GM12874 (cell line): ENCODE results near the gene HSPA8.

Experiments
- TF ChIP-seq, protein P1 (sequence below): IDR thresholded peaks from 2 replicates; pipeline ENCODE4 v1.5.1; 2011; ENCODE audit warnings: low read depth, mild to moderate bottlenecking, control low read depth, low read length, moderate library complexity; ENCODE audit not compliant: insufficient read depth

Gene HSPA8

DNA sequence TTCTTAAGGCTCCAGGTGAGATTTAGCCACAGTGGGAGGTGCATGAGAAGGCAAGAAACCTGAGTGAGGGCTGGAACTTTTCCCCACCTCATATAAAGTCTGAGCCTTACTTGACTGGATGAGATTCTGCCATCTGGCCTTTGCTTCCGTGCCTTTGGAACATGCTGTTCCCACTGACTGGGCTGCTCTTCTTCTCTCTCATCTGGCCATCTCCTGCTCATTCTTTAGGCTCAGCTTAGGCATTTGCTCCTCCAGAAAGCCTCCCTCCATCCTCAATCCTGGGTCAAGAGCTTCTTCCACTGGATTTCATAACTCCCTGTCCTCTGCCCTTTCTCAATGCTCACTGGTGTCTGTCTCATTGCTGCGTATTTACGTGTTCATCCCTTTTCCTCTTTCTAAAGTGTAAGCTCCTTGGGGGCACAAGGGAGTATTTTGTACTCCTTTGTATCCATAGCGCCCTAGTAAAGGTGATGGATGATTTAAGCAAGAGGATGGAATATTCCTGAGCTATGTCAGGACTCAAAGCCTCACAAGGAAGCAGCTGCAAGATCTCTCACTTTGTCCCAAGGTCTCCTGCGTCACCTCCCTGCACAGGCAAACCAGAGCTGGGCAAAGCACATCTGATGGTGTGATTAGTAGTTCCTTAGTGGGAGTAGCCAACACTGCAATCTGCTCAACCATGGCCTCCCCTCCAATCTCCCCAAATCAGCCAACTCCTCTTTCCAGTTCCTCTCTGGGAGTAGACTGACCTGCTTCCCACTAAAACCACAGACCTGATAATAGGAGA, 15.3 kb downstream of the HSPA8 start:
- TF ChIP-seq, protein P1, sequence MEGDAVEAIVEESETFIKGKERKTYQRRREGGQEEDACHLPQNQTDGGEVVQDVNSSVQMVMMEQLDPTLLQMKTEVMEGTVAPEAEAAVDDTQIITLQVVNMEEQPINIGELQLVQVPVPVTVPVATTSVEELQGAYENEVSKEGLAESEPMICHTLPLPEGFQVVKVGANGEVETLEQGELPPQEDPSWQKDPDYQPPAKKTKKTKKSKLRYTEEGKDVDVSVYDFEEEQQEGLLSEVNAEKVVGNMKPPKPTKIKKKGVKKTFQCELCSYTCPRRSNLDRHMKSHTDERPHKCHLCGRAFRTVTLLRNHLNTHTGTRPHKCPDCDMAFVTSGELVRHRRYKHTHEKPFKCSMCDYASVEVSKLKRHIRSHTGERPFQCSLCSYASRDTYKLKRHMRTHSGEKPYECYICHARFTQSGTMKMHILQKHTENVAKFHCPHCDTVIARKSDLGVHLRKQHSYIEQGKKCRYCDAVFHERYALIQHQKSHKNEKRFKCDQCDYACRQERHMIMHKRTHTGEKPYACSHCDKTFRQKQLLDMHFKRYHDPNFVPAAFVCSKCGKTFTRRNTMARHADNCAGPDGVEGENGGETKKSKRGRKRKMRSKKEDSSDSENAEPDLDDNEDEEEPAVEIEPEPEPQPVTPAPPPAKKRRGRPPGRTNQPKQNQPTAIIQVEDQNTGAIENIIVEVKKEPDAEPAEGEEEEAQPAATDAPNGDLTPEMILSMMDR, result no peak

DNA sequence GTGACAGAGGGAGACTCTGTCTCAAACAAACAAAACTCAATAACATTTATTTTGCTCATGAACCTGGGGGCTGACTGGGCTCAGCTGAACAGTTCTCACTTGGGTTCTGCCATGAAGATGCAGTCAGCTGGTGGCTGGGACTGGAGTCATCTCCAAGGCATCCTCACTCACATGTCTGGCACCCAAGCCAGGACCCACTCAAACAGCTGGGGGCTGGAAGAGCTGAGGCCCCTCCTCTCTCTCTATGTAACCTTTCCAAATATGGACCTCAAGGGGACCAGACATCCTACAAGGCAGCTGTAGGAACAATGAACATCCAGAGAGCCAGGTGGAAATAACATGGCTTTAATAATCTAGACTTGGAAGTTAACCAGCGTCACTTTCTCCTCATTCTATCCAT, 16.8 kb downstream of the HSPA8 start:
- TF ChIP-seq, protein P1, result no peak

DNA sequence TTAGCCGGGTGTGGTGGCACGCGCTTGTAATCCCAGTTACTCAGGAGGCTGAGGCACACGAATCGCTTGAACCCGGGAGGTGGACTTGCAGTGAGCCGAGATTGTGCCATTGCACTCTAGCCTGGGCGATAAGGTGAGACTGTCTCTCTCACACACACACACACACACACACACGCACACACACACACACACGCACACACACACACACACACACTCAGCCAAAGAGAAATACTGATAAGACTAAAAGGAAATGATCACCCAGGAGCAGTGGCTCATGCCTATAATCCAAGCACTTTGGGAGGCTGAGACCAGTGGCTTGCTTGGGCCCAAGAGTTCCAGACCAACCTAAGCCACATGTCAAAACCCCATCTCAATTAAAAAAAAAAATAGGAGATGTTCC, 20.8 kb downstream of the HSPA8 start:
- TF ChIP-seq, protein P1, result no peak

DNA sequence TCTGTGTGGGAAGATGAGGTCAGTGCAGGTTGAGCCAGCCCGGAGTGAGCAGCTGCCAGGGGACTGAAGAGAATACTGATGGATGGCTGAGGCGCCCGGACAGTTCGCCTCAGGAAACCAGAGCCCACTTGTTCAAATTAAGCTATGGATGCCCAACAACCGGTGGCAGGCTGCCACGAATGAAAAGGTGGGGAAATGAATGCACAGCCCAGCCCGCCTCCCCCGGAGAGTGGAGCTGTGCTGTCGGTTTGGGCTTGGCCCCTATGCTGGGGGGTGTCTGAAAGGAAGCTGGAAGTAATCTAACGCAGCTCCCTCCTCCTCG, 21.9 kb downstream of the HSPA8 start:
- TF ChIP-seq, protein P1, result no peak

DNA sequence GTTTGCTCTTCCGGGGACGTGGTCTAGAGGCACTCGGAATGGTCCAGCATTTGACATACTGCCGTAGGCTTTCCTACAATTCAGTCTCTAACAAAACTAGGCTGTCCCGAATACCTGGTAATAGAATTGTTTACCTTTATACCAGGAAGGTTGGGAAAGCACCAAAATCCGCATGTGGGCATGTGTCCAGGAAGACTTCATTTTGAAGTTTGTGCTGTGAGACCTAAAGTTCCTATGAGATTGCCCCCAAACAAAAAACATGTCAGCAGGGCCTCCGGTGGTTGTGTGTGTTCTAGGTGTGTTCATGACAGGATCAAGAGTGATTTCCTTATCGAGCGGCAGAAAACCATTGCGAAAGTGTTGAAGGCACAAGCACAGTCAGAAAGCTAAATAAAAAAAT, 26.1 kb downstream of the HSPA8 start:
- TF ChIP-seq, protein P1, result no peak

DNA sequence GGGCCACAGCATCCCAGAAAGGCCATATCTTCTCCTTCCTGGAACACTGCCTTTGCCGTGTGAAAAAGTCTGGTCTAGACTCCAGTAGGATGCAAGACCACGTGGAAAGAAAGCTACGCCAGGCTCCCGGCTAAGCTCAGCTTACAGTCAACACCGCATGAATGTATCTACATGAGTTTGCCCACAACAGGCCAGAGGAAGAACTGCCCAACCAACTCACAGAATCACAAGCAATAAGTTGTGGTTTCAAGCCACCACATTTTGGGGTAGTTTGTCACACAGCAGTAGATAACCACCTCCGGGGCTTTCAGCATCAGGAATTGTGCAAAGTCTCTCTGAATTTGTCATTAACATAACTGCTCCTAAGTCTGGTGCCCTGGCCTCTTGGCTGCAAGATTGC, 27.3 kb downstream of the HSPA8 start:
- TF ChIP-seq, protein P1, result no peak

DNA sequence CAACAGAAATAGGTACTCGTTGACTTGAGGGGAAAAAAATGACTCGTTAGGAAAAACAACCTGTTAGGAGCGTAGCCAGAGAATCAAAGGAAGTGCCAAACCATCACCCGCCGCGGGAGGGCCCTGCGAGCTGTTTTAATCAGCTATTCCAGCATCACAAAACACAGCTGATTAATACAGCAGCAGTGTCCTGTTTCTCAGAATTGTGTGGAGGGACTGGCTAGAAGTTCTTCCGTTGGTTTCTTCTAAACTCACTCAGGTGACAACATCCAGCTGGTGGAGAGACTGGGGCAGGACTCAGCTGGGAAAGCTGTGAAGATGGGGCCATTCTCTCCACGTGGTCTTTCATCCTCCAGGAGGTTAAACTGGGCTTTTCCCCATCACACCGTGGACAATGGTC, 28.0 kb downstream of the HSPA8 start:
- TF ChIP-seq, protein P1, result no peak

DNA sequence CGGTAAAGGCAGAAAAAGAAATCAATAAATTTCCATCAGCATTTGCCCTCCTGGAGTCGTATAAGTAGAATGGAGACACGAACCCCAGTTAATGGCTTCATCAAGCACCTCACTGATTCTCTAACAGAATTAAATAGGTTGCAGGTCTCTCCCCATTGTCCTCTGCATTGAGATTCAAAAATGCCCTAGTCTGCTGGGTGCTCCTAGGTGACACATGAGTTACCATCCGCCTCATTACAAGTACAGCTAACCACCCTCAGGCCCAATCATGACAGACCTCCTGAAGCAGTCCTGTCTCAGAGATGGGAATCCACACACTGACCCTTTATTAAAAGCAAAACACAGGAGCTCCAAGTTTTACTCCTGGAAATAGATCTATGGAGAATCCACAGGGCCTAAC, 31.4 kb downstream of the HSPA8 start:
- TF ChIP-seq, protein P1, result no peak
